CD4-positive, alpha-beta T cell treated with Interleukin-15 for 4 hours (primary cell): ENCODE measurements around the gene DCLK3.

Experiments
- DNase-seq: peaks from one replicate; pipeline ENCODE4 v3.0.0-alpha.2; 2020; ENCODE audit warnings: low spot score

The DCLK3 gene

DNA sequence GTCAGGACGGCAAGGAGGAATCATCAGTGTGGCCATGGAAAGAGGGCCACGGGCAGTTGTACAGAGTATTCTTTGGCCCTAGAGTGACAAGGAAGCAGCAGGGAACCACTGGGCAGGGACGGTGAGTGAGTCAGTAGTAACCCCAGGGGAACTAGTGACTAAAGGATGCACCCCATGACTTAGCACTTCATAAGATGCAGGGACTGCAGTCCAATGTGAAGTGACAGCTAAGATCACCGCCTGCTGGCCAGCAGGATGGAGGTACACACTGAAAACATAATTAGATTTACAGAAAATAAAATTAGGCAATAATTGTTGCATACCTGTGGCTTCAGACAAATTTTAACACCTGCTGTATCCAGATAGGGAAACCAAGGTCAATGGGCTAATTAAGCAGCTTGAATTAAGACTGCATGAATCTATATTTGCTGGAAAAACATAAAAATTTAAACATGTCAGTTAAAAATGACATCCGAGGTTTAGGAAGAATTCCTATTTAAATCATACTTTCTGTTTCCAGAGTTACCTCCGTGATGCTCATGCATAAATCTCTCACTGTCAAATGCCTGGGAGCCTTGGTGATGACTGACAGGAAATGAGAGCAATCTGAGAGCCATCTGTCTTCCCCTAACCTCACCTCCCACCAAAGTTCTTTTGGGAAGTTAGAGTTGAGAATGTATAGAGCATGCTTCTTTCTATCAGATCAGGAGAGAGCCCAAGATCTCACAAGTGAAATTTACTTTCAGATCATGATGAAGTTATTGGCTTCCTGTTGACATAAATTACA lies 56.5 kb downstream of the DCLK3 start:
- no peak for DNase-seq

DNA sequence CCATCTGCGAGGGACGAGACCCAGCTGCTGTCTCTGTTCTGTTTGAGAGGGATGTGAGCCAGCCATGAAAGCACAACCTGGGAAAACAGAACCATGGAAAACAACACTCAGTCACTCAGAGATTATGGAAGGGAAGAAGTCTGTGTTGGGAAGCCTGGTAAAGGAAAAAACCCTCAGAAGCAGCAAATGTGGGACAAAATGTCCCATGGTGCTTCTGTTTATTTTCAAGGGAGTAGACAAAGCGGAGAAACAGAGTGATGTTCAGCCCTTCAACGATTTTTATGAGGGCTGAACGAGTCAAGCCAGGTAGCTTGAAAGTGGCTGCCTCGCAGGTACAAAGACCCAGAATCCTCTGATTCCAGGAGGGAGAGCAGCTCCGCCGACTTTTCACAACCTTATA lies 59.3 kb downstream of the DCLK3 start:
- no peak for DNase-seq

DNA sequence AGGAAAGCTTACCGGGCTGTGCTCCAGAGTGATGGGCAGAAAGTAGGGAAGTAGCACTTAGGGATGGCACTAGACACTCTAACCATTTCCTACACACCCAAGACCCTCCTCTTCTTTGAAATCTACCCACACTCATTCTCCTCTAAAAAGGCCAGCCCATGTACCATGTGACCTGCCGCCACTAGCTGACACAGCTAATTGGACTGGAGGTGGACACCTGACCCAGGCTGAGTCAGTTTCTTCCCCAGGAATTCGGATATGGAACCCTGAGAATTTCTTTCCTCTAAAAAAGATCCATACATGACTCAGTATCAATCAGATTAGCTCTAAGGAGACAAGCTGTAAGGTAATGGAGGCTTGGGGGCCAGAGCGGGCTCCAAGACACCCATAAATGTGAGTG lies 60.1 kb downstream of the DCLK3 start:
- no peak for DNase-seq

DNA sequence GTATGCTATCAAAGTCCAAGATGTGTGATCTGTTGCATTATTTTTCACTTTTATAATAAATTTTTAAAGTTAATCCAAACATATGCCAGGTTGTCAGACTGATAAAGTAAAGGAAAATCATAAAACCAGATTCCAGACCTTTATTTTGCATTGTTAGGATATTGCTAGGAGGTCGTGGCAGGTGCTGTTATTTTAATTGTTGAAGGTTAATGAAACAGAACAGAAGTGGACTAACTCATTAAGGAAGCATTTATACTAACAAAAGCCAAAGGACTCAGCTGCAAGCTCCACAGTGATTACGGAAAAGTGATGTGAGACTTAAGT lies 63.1 kb downstream of the DCLK3 start:
- DNase-seq = no peak

DNA sequence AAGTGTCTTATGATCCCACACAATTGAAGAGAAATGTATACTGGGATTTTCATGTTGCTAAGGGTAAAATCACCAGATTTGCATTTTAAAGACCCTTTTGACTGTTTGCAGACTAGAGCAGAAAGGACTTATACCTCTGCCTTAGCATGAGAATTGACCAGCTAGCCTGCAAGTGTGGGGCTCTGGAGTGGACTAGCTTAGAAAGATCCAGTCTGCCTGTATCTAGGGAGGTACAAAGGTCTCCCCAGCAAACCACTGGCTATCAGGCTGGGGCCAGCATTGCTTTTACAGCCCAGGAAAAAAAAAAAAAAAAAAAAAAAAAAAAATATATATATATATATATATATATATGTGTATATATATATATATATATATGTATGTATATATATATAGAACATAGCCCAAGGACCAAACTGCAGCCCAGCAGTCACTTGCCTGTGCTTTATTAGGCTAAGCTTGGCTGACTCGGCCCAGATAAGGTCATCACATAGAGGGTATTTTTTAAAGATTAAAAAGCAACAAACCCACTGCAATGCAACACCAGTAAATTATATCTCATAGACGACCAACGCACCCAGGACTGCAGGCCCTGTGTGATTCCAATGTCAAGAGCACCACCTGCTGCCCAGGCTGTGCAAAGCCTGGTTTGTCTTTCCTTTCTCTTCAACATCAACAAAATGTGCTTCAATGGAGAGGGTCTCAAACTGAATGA lies 63.7 kb downstream of the DCLK3 start:
- peak; percentile 4 for DNase-seq

DNA sequence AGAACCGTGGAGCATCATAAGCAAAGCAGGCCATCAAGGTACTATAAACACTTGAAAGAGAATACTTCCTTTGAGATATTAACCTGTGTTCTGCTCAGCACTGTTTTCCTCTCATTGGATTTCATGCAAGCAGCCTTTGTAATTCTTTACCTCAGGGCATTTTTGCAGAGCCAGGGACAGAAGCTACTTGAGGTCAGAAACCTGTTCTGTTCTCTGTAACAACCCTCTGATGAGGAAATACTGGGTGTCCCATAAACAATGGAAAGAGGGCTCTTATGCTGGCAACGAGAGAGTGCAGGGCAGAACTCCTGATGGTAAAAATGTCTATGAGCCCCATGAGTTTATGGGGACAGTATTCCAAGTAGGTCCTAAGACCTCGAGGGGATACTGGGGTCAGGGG lies 66.0 kb downstream of the DCLK3 start:
- DNase-seq = no peak

DNA sequence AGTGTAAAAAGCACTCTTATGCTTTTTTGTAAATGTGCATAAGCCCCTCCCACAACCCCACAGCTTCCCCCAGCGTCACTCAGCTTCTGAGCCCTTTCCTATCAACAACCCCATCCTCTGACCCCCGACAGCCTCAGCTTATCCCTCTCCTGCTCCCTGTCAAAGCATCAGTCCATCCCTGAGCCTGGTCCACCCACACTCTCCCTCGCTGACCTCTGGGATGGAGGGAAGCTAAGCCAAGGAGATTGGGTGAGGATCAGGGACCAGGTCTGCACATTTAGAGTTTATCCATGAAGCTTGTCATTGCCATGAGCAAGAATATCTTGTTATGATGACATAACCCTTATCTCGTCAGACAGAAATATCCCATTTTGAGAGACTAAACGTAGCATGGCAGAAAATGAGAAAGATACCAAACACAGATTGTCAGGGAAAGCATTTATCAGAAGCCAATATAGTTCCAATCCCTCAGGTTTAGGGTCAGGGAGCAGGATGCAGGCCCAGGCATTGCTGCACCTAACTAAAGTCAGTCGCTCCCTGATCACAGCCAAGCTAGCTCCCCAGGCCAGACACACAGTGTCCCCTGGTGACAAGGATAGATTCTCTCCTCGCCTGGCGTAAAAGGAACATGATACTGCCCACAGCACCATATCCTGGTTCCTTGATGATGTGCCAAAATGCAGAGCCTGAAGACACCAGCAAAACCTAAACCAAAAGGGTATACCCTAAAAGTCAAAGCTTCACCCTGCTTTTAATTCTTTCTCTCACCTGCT lies 66.9 kb downstream of the DCLK3 start:
- no peak for DNase-seq

DNA sequence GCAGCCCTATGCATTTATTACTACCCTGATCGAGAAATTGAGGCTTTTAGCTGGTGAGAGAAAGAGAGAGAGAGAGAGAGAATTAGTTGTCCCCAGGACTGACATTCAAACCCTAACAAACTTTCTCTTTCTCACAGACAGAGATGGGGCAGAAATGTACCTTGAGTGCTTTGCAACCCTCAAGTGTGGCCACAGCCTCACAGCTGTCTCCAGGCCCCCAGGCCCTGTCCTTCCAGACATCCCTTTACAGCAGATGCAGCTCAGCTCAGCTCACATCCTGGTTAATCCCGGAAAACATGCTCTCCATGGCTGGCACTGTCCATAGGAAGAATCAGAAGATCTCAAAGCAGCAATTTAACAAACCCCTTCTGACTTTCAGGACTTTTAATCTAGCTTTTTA lies 67.6 kb downstream of the DCLK3 start:
- no peak for DNase-seq

DNA sequence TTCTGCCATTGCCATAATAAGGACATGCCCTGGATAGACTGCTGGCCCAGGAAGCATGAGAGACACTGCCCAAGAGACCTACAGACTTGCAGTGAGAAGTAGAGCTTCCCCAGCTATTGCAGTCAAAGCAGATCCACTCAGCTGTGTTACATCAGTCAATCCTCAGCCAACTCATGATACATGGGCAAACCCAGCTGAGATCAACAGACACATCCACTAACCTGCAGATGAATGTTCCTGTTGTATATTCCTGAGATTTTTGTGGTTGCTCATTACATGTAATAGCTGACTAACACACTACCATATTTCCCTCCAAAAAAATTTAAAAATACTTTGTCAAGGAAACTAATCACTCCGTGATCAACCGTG lies 68.6 kb downstream of the DCLK3 start:
- no peak for DNase-seq

DNA sequence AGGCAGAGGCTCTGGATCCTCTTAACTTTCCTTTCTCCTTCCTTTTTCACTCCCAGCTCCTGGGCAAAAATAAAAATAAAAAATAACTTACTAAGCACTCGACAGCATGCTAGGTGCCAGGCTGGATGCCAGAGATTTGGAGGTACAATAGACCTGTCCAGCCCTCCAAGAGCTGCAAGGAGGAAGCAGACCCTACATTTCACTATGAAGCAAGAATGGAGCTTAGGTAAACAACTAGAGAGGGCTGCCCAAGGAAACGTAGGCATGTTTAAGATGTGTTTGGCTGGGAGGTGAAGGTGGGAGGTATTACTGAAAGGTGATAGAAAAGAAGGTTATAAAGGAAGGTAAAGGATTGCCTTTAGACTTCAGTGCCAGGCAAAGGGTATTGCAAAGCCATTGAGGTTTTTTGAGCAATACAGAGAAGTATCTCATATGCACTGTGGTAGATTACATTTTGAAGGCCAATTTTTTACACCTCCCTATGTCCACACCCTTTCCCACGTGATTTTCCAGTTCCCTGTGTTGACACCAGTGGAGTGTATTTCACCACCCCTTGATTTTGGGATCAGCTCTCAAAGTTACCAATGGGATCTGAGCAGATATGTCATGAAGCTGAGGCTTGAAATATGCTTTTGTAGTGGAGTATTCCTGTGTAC lies 69.1 kb downstream of the DCLK3 start:
- DNase-seq = no peak

DNA sequence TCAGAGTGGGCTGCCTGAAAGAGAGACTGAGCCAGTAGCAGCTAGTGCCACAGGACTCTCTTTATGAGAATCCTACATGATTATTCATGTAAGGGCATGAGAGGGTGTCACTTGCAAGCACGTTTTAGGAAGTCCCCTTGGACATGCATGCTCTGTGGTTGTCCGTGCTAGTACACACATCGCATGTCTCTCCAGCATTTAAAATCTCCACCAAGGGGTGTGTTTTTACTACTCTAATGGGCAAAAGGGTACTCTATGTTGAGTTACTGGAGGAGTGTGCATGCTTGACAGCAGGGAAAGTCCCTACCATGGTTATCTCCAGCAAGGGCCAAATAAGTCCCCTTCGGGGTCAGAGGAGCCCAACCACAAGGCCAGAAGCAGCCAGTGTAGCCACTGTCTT lies 70.7 kb downstream of the DCLK3 start:
- DNase-seq = no peak

DNA sequence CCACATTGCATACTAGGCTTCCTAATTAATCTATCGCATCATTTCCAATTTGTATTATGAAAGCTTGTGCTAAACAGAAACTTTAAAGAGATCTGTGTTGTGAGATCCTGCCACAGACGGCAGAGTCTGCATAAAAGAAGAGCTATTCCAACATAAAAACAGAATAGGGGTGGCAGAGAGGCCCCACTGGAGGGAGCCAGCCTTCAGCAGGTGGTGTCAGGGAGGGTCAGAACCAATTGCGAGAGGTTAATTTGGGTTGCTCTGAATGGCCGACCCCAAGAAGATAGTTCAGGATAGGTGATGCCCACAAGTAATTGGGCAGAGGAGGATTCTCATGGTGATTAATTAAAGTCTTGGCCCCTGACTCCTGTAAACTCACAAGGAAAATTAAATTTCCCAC lies 74.8 kb downstream of the DCLK3 start:
- DNase-seq = no peak

DNA sequence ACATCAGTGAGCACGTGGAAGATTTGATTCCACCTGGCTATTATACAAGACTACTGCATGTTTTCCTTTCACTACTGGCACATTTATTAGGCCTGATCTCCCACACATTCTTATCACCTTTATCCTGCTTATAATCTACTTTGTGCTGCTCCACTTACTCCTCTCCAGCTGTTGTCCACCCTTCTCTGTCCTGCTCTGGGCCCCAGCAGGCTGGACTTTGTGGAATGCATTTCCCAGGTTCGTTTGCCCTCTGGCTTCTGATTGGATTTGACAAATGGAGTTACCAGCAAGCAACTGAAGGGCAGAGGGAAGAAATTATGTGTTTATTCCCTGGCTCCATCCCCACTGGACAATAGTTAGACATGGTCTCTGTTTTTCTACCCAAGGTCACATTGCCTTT lies 75.5 kb downstream of the DCLK3 start:
- DNase-seq = no peak

DNA sequence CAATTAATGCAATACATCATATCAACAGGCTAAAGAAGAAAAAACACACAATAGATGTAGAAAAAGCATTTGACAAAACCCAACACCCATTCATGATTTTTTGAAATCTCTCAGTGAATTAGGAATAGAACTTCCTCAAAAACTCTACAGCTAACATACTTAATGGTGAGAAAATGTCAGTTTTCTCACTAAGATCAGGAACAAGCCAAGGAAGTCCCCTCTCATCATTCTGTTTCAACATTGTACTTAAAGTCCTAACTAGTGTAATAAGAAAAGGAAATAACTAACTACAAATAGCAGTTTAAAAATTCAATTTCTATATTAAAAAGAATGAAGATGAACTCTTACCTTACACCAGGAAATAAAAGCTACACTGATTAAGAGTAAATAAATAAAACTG lies 77.8 kb downstream of the DCLK3 start:
- DNase-seq = no peak

DNA sequence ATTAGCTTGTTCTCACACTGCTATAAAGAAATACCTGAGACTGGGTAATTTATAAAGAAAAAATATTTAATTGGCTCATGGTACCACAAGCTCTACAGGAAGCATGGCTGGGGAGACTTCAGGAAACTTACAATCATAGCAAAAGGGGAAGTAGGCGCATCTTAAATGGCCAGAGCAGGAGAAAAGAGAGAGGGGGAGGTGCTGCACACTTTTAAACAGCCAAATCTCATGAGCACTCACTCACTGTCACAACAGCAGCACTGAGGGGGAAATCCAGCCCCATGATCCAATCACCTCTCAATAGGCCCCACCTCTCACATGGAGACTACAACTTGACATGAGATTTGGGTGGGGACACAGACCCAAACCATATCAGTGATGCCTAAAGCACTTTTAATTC lies 82.5 kb downstream of the DCLK3 start:
- no peak for DNase-seq

DNA sequence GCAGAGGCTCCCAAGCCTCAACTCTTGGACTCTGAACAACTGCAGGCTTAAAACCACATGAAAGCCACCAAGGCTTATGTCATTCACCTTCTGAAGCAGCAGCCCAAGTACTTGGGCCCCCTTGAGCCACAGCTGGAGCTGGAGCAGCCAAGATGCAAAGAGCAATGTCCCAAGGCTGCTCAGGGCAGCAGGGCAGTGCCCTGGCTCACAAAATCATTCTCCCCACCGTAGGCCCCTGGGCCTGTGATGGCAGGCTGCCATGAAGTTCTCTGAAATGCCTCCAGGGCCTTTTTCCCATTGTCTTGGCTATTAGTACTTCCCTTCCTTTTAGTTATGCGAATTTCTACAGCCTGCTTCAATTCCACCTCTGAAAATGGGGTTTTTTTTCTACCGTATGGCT lies 83.4 kb downstream of the DCLK3 start:
- no peak for DNase-seq

DNA sequence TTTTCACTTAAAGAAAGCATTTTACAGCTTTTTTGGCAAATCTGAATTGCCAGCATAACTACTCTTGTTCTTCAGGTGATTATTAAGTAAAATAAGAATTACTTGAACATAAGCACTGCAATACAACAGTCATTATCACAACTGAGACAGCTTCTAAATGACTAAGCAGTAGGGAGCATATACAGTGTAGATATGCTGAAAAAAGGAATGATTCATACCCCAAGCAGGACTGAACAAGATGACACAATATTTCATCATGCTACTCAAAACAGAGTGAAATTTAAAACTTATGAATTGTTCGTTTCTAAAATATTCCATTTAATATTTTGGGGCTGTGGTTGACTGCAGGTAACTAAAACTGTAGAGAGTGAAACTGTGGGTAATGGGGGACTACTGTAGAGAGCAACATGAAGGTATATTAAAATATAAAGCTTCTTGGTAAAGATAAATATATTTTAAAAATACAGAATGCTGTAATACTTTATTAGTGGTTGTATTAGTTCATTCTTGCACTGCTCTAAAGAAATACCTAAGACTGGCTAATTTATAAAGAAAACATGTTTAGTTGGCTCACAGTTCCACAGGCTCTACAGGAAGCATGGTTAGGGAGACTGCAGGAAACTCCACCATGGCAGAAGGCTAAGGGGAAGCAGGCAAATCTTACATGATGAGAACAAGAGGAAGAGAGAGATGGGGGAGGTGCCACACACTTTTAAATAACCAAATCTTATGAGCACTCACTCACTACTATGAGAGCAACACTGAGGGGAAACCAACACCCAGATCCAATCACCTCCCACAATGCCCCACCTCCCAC lies 84.8 kb downstream of the DCLK3 start:
- no peak for DNase-seq

DNA sequence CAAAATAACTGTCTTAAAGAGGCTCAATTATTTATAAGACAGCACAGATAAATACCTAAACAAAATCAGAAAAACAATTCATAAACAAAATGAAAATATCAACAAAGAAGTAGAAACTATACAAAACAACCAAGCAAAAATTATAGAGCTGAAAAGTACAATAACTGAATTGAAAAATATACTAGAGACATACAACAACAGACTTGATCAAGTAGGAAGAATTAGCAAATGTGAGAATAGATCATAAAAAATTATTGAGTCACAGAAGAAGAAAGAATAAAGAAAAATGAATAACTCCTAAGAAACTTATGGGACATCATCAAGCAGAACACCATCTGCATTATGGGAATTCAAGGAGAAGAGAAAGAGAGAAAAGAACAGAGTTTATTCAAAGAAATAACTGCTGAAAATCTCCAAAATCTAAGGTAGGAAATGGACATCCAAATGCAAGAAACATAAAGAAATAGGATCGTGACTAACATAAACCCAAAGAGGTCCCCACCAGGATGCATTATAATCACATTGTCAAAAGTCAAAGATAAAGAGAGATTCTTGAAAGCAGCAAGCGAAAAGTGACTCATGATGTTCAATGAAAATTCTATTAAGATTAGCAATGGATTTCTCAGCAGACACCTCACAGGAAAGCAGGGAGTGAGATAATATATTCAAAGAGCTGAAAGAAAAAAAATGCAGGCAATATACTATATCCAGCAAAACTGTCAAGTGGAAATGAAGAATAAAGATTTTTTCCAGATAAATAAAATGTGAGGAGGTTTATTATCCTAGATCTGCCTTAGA lies 85.9 kb downstream of the DCLK3 start:
- no peak for DNase-seq

DNA sequence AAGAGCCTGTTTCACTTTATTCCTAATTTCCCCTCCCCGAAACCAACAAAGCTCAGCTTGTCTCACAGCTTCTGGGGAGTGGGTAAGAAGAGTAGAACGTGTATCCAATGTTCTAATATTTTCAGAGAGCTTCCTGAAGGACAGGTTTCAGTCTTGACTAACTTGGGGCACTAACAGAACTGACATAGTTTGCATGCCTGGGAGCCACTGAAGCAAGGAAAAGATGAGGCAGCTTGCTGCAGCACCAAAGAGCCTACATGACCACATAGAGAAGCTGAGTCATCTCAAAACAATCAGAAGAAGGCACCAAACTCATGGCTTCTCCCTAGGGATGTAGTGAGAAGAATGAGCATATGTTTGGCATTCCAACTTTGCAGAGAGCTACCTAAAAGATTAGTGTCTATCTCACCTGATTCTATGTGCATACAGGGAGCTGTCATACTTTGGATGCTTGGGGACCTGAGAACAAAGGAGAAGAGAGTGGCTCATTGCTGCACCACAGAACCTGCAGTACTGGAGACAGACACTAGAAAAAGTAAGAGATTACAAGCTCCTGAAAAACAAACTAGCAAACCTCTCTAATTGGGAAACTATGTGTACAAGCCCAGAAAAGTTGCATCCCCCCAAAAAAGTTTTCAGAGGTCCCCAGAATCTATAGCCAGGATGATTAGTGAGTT lies 86.9 kb downstream of the DCLK3 start:
- DNase-seq = no peak

DNA sequence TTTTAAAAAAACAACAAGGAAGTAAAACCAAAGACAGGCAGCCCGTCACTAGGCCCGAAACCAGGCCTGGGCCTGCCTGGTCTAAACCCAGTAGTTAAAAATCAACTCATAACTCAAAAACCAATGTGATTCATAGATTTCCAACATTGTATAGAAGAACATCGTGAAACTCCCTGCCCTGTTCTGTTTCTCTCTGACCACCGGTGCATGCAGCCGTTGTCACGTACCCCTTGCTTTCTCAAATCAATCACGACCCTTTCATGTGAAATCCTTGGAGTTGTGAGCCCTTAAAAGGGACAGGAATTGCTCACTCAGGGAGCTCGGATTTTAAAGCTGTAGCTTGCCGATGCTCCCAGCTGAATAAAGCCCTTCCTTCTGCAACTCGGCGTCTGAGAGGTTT lies 89.5 kb downstream of the DCLK3 start:
- DNase-seq = no peak

DNA sequence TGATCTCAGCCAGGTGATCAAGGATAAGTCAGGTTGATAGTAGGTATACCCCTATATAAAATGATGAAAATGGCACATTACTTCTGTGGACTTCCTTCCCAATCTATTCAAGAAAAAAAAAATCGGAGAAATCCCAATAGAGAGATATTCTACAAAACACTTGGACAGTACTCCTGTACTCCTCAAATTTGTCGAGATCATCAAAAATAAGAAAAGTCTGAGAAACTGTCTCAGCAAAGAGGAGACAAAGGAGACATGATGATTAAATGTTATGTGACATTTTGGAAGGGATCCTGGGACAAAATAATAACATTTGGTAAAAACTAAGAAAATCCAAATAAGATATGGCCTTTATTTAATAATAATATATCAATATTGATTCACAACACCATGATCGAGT lies 94.6 kb downstream of the DCLK3 start:
- DNase-seq = no peak
